ENCODE results near the gene MGP. TPM values are rescaled to one million over a fixed set of nuclear protein-coding genes. Genes with fewer than 3 reads are reported as not detected.

Gene MGP
- total RNA-seq, 2 experiments from 2014 or later: 1.3 to 1.8 TPM

DNA sequence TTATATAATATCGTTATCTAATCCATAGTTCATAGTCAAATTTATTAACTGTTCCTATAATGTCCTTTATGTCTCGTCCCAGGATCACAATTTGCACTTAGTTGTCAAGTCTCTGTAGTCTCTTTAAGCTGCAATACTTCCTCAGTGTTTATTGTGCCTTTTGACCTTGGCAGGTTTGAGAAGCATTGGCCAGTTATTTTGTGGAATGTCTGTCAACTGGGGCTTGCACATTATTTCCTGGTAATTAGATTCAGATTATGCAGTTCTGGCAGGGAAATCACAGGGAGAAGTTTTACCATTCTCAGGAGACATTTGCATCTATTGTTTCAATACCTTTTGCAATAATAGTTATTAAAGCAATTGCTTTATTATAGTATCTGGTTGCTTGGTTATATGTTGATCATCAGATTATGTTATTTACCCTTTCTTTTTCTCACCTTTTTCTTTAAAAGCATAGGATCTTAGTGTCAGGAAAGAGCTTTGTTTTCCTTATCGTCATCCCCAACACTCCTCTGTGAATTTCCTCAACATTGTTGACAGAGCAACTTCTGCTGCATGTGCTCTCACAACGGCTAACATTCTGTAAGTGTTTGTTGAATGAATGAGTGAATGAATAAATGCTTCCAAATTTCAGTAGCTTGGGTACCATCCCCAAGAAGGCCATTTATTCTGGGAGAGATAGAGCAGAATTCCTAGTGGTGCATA is 38.6 kb downstream of the MGP start:
- Histone ChIP-seq H3K27ac (ENCODE audit: low read depth in 1 of 2, low read length in 2 of 2) (no peak overlapping the region), H3K9me3 (ENCODE audit: control insufficient read depth in 1 of 2, insufficient read depth in 1 of 2, low read length in 2 of 2) (no peaks in the 10 kb centered on the region), H3K27me3 (ENCODE audit: control insufficient read depth in 1 of 2, insufficient read depth in 2 of 2, low read length in 2 of 2) (no peaks in the 10 kb centered on the region), H3K36me3 (ENCODE audit: insufficient read depth, low read length) (no peaks in the 10 kb centered on the region), H3K4me3 (ENCODE audit: low read length) (no peak overlapping the region), H3K4me1 (ENCODE audit: insufficient read depth, low read length) (peaks cover 3% of the 10 kb centered on the region)
- no peak overlapping the region for H3K27ac Mint-ChIP-seq
- intact Hi-C loops (cut with DNase I, micrococcal nuclease): loop anchor here (2.0 to 5.0 kb wide), 5 partner anchors 40 to 125 kb away; partner anchors contain the start of gene MGP (in 1 of the 2)
- H3K4me1 Mint-ChIP-seq (ENCODE audit: low read depth): peaks cover 9% of the 10 kb centered on the region
- no peak for ATAC-seq (ENCODE audit: poor library complexity)
- no peaks in the 10 kb centered on the region for H3K36me3 Mint-ChIP-seq (ENCODE audit: low read depth)
- no peaks in the 10 kb centered on the region for H3K9me3 Mint-ChIP-seq
- POLR2A ChIA-PET: interaction anchor here (1.4 to 1.7 kb wide), 2 partner anchors 12 to 148 kb away, joined by 3 to 5 read pairs; no protein-coding TSS in a partner anchor
- H3K4me3 Mint-ChIP-seq: no peak overlapping the region
- CTCF ChIA-PET: interaction anchor here (1.3 to 4.2 kb wide), 2 partner anchors 36 to 149 kb away, joined by 3 to 31 read pairs; no protein-coding TSS in a partner anchor
- TF ChIP-seq, protein P1, sequence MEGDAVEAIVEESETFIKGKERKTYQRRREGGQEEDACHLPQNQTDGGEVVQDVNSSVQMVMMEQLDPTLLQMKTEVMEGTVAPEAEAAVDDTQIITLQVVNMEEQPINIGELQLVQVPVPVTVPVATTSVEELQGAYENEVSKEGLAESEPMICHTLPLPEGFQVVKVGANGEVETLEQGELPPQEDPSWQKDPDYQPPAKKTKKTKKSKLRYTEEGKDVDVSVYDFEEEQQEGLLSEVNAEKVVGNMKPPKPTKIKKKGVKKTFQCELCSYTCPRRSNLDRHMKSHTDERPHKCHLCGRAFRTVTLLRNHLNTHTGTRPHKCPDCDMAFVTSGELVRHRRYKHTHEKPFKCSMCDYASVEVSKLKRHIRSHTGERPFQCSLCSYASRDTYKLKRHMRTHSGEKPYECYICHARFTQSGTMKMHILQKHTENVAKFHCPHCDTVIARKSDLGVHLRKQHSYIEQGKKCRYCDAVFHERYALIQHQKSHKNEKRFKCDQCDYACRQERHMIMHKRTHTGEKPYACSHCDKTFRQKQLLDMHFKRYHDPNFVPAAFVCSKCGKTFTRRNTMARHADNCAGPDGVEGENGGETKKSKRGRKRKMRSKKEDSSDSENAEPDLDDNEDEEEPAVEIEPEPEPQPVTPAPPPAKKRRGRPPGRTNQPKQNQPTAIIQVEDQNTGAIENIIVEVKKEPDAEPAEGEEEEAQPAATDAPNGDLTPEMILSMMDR (IDR thresholded peaks at IDR 0.05): no peak
- no peak for DNase-seq
- no peaks in the 10 kb centered on the region for H3K27me3 Mint-ChIP-seq

DNA sequence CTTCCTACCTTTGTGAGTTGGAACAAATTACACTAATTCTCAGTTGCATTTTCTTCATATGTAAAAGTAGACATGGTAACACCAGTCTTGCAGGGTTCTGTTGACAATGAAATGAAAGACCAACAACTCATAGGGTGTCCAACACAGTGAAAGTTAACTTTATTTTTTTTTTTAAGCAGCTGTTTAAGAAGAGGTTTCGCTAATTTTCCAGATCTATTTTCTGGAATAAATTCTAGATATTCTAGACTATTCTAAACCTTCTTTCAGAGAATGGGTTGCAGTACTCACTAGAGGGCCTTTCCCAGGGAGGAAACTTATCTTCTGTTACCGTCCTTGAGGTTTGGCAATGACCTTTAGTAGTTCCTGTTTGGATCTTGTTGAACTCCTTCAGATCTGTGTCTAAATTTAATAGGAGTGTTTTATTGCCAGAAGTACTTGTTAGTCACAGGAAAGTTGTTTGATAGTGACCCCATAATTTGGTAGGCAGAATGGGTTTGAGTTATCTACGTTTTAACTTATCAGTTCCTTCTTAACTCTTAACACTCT is 39.5 kb downstream of the MGP start:
- CTCF ChIA-PET: interaction anchor here (0.6 to 4.2 kb wide), 4 partner anchors 35 to 149 kb away, joined by 3 to 31 read pairs (median 3); no protein-coding TSS in a partner anchor
- no peaks in the 10 kb centered on the region for H3K27me3 Mint-ChIP-seq

DNA sequence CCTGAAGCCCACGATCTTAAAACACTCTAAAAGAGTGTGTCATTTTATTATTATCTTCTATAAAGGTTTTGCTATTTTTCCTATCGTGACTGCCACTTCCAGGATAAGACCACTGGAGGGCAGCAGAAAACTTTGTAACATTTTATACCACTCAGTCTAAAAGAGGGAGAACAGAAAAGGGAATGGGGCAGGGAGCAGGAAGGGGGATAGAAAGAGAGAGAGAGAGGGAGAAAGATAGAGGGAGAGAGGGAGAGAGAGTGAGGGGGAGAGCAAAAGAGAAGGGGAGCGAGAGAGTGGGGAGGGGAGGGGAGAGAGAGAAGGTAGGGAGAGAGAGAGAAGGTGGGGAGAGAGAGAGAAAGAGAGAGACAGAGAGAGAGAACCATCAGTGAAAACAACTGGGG is 40.3 kb downstream of the MGP start:
- Histone ChIP-seq H3K27ac (ENCODE audit: low read depth in 1 of 2, low read length in 2 of 2) (no peak overlapping the region), H3K4me1 (ENCODE audit: insufficient read depth, low read length) (peaks cover 3% of the 10 kb centered on the region), H3K27me3 (ENCODE audit: control insufficient read depth in 1 of 2, insufficient read depth in 2 of 2, low read length in 2 of 2) (no peaks in the 10 kb centered on the region), H3K4me3 (ENCODE audit: low read length) (no peak overlapping the region), H3K36me3 (ENCODE audit: insufficient read depth, low read length) (no peaks in the 10 kb centered on the region), H3K9me3 (ENCODE audit: control insufficient read depth in 1 of 2, insufficient read depth in 1 of 2, low read length in 2 of 2) (no peaks in the 10 kb centered on the region)
- Mint-ChIP-seq H3K4me1 (ENCODE audit: low read depth) (peaks cover 9% of the 10 kb centered on the region), H3K9me3 (no peaks in the 10 kb centered on the region), H3K27ac (no peak overlapping the region), H3K4me3 (no peak overlapping the region), H3K27me3 (no peaks in the 10 kb centered on the region), H3K36me3 (ENCODE audit: low read depth) (no peaks in the 10 kb centered on the region)
- TF ChIP-seq, protein P1 (IDR thresholded peaks at IDR 0.05): peak; percentile 79
- ChIA-PET CTCF (interaction anchor here (1.2 to 4.2 kb wide), 3 partner anchors 35 to 150 kb away, joined by 3 to 31 read pairs (median 3); no protein-coding TSS in a partner anchor), POLR2A (interaction anchor here (1.5 to 1.7 kb wide), 2 partner anchors 117 to 150 kb away, joined by 3 to 5 read pairs; partner anchors contain the start of gene ARHGDIB)
- intact Hi-C loops (cut with DNase I, micrococcal nuclease): loop anchor here (1.0 to 5.0 kb wide), 8 partner anchors 42 to 423 kb away; partner anchors contain the start of genes RERG (in 2 of the 2) and MGP (in 1 of the 2)
- peak; percentile 68 for ATAC-seq (ENCODE audit: poor library complexity)
- peak in 12 of 14 experiments; percentile 8 to 74 (median 34) for DNase-seq

More for the DNA sequence above, 39.5 kb downstream of the MGP start:
- Mint-ChIP-seq H3K4me3 (no peak overlapping the region), H3K4me1 (ENCODE audit: low read depth) (peaks cover 9% of the 10 kb centered on the region), H3K9me3 (no peaks in the 10 kb centered on the region), H3K27ac (no peak overlapping the region), H3K36me3 (ENCODE audit: low read depth) (no peaks in the 10 kb centered on the region)
- no peak overlapping the region for H3K4me3 ChIP-seq (ENCODE audit: low read length)
- H3K27ac ChIP-seq (ENCODE audit: low read depth in 1 of 2, low read length in 2 of 2): no peak overlapping the region
- no peaks in the 10 kb centered on the region for H3K9me3 ChIP-seq (ENCODE audit: control insufficient read depth in 1 of 2, insufficient read depth in 1 of 2, low read length in 2 of 2)
- H3K36me3 ChIP-seq (ENCODE audit: insufficient read depth, low read length): no peaks in the 10 kb centered on the region
- ATAC-seq (ENCODE audit: poor library complexity): no peak
- DNase-seq: no peak
- TF ChIP-seq, protein P1 (IDR thresholded peaks at IDR 0.05): no peak
- H3K4me1 ChIP-seq (ENCODE audit: insufficient read depth, low read length): peaks cover 3% of the 10 kb centered on the region
- H3K27me3 ChIP-seq (ENCODE audit: control insufficient read depth in 1 of 2, insufficient read depth in 2 of 2, low read length in 2 of 2): no peaks in the 10 kb centered on the region
- POLR2A ChIA-PET: interaction anchor here (1.5 to 1.7 kb wide), 2 partner anchors 116 to 149 kb away, joined by 3 to 5 read pairs; partner anchors contain the start of gene ARHGDIB
- intact Hi-C loops (cut with DNase I, micrococcal nuclease): loop anchor here (2.0 to 5.0 kb wide), 5 partner anchors 41 to 124 kb away; partner anchors contain the start of gene MGP (in 1 of the 2)
